ENCODE data around the gene KLHL40. TPM values are rescaled to one million over a fixed set of nuclear protein-coding genes. Genes with fewer than 3 reads are reported as not detected.

The KLHL40 gene
- total and polyA plus RNA-seq, 4 donors: 0.05 TPM; not detected in 3

DNA sequence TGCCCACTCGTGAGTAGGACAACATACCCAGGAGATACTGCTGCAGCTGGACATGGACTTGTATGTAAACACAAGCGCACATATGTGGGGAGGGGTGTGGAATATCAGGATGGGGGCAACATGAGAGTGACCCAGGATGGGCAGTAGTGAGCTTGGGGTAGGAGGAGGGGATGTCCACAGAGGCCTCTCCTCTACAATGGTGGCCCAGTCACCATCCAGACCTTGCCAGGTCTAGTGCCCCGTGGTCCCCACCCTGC lies 32.1 kb upstream of the KLHL40 start:
- TF ChIP-seq, protein P1, sequence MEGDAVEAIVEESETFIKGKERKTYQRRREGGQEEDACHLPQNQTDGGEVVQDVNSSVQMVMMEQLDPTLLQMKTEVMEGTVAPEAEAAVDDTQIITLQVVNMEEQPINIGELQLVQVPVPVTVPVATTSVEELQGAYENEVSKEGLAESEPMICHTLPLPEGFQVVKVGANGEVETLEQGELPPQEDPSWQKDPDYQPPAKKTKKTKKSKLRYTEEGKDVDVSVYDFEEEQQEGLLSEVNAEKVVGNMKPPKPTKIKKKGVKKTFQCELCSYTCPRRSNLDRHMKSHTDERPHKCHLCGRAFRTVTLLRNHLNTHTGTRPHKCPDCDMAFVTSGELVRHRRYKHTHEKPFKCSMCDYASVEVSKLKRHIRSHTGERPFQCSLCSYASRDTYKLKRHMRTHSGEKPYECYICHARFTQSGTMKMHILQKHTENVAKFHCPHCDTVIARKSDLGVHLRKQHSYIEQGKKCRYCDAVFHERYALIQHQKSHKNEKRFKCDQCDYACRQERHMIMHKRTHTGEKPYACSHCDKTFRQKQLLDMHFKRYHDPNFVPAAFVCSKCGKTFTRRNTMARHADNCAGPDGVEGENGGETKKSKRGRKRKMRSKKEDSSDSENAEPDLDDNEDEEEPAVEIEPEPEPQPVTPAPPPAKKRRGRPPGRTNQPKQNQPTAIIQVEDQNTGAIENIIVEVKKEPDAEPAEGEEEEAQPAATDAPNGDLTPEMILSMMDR (IDR thresholded peaks at IDR 0.05; ENCODE audit: control extremely low read depth, extremely low read depth): no peak
- Histone ChIP-seq H3K9ac (ENCODE audit: insufficient read depth in 1 of 2, low read length in 2 of 2) (no peak overlapping the region), H3K9me3 (ENCODE audit: control insufficient read depth in 4 of 4, insufficient read depth in 3 of 4, low read length in 3 of 4) (no peaks in the 10 kb centered on the region), H3K27ac (ENCODE audit: low read depth in 1 of 2, low read length in 1 of 2) (peak overlapping the region; percentile 75 to 97), H3K4me3 (peak overlapping the region; percentile 75), H3K4me1 (ENCODE audit: control insufficient read depth in 5 of 5, insufficient read depth in 5 of 5, low read length in 5 of 5) (peaks cover 3 to 32% (median 23%) of the 10 kb centered on the region in 5 donors), H3K36me3 (ENCODE audit: control insufficient read depth in 4 of 4, insufficient read depth in 4 of 4, low read length in 4 of 4) (peaks cover 0 to 7% (median 2%) of the 10 kb centered on the region in 4 donors), H3K27me3 (ENCODE audit: control insufficient read depth in 3 of 3, insufficient read depth in 3 of 3, low read length in 2 of 3) (no peaks in the 10 kb centered on the region)
- no peak for DNase-seq
- WGBS, 2 donors: 39 to 56% methylated on average over 3 of the region's 3 CpGs
- no peak for ATAC-seq (ENCODE audit: insufficient read depth, low FRiP score)

- TF ChIP-seq, protein P1 (IDR thresholded peaks at IDR 0.05; ENCODE audit: control extremely low read depth, extremely low read depth): no peak
- DNase-seq (peak; percentile 26 to 53 (median 42)), ATAC-seq (ENCODE audit: insufficient read depth, low FRiP score) (peak; percentile 12)
- Histone ChIP-seq H3K27me3 (ENCODE audit: control insufficient read depth in 3 of 3, insufficient read depth in 3 of 3, low read length in 2 of 3) (no peaks in the 10 kb centered on the region), H3K4me3 (peak within 1 kb of the TSS; percentile 75), H3K9me3 (ENCODE audit: control insufficient read depth in 4 of 4, insufficient read depth in 3 of 4, low read length in 3 of 4) (no peaks in the 10 kb centered on the region), H3K4me1 (ENCODE audit: control insufficient read depth in 5 of 5, insufficient read depth in 5 of 5, low read length in 5 of 5) (peaks cover 3 to 32% (median 23%) of the 10 kb centered on the region in 5 donors), H3K27ac (ENCODE audit: low read depth in 1 of 2, low read length in 1 of 2) (peak within 1 kb of the TSS; percentile 90 to 97), H3K9ac (ENCODE audit: insufficient read depth in 1 of 2, low read length in 2 of 2) (peak within 1 kb of the TSS; percentile 17 to 54), H3K36me3 (ENCODE audit: control insufficient read depth in 4 of 4, insufficient read depth in 4 of 4, low read length in 4 of 4) (peaks cover 0 to 12% (median under 1%) of the 10 kb centered on the region in 4 donors)
- 6 to 8% methylated on average over 25 to 31 of the region's 31 CpGs for WGBS, 2 donors
These were observed 31.6 kb upstream of the KLHL40 start, which contains the start of gene ZBTB47 for GRCh38 chr3:42653560-42654330. Gene ZBTB47, plus strand, starts transcription at chr3:42653697. Its CDS starts 4,659 bp downstream, at chr3:42658356.

GRCh38 chr3:42654331-42655201 lies 30.8 kb upstream of the KLHL40 start:
- peak; percentile 69 to 82 (median 78) for DNase-seq
- Histone ChIP-seq H3K9ac (ENCODE audit: insufficient read depth in 1 of 2, low read length in 2 of 2) (peak overlapping the region; percentile 17 to 51), H3K36me3 (ENCODE audit: control insufficient read depth in 4 of 4, insufficient read depth in 4 of 4, low read length in 4 of 4) (peaks cover 0 to 16% (median 0%) of the 10 kb centered on the region in 4 donors), H3K27me3 (ENCODE audit: control insufficient read depth in 3 of 3, insufficient read depth in 3 of 3, low read length in 2 of 3) (no peaks in the 10 kb centered on the region), H3K9me3 (ENCODE audit: control insufficient read depth in 4 of 4, insufficient read depth in 3 of 4, low read length in 3 of 4) (no peaks in the 10 kb centered on the region), H3K27ac (ENCODE audit: low read depth in 1 of 2, low read length in 1 of 2) (peak overlapping the region; percentile 90 to 97), H3K4me3 (peak overlapping the region; percentile 75), H3K4me1 (ENCODE audit: control insufficient read depth in 5 of 5, insufficient read depth in 5 of 5, low read length in 5 of 5) (peaks cover 3 to 32% (median 23%) of the 10 kb centered on the region in 5 donors)
- ATAC-seq (ENCODE audit: insufficient read depth, low FRiP score): peak; percentile 14
- 1% methylated on average over 72 to 94 of the region's 94 CpGs for WGBS, 2 donors
- TF ChIP-seq, protein P1 (IDR thresholded peaks at IDR 0.05; ENCODE audit: control extremely low read depth, extremely low read depth): no peak
